HG02763 (cell line): ENCODE results near the gene CCSER1.
"Not testable (repeated sequence)": the region's sequence is repeated elsewhere in the genome, so short reads cannot be mapped to it uniquely, and the experiment has no call there.

Experiments used
- ATAC-seq: cut with Tn5 transposase; IDR thresholded peaks from one replicate; pipeline ENCODE4 v1.9.1; 2021; ENCODE audit warnings: mild to moderate bottlenecking, moderate library complexity; ENCODE audit not compliant: unreplicated experiment

The CCSER1 gene

GRCh38 chr4:90798948-90799347 lies 671.8 kb downstream of the CCSER1 start:
- no peak for ATAC-seq

GRCh38 chr4:90799895-90800294 lies 672.7 kb downstream of the CCSER1 start:
- no peak for ATAC-seq

GRCh38 chr4:90815569-90815968 lies 688.4 kb downstream of the CCSER1 start:
- no peak for ATAC-seq

- no peak for ATAC-seq
Measured at GRCh38 chr4:90816754-90817153, 689.6 kb downstream of the CCSER1 start.

GRCh38 chr4:90824266-90825150 lies 697.3 kb downstream of the CCSER1 start:
- ATAC-seq, result peak; percentile 70

- no peak for ATAC-seq
Measured at GRCh38 chr4:90825849-90826248, 698.7 kb downstream of the CCSER1 start.

- no peak for ATAC-seq
Measured at GRCh38 chr4:90833706-90834105, 706.5 kb downstream of the CCSER1 start.

- no peak for ATAC-seq
Measured at GRCh38 chr4:90837241-90837640, 710.0 kb downstream of the CCSER1 start.

GRCh38 chr4:90838859-90839258 lies 711.7 kb downstream of the CCSER1 start:
- ATAC-seq, result not testable (repeated sequence)

GRCh38 chr4:90840291-90840690 lies 713.1 kb downstream of the CCSER1 start:
- no peak for ATAC-seq

- no peak for ATAC-seq
Measured at GRCh38 chr4:90840828-90841227, 713.6 kb downstream of the CCSER1 start.

- no peak for ATAC-seq
Measured at GRCh38 chr4:90841676-90842075, 714.5 kb downstream of the CCSER1 start.

GRCh38 chr4:90842960-90843359 lies 715.8 kb downstream of the CCSER1 start:
- ATAC-seq, result peak; percentile 98

GRCh38 chr4:90844241-90844640 lies 717.0 kb downstream of the CCSER1 start:
- no peak for ATAC-seq

- ATAC-seq, result no peak
Measured at GRCh38 chr4:90845777-90846176, 718.6 kb downstream of the CCSER1 start.

- no peak for ATAC-seq
Measured at GRCh38 chr4:90852237-90852636, 725.0 kb downstream of the CCSER1 start.

GRCh38 chr4:90855111-90855510 lies 727.9 kb downstream of the CCSER1 start:
- ATAC-seq, result no peak

- ATAC-seq, result no peak
Measured at GRCh38 chr4:90857081-90857820, 730.1 kb downstream of the CCSER1 start.

- ATAC-seq, result no peak
Measured at GRCh38 chr4:90875791-90876190, 748.6 kb downstream of the CCSER1 start.

- ATAC-seq, result no peak
Measured at GRCh38 chr4:90876296-90876695, 749.1 kb downstream of the CCSER1 start.

- ATAC-seq, result no peak
Measured at GRCh38 chr4:90883519-90883918, 756.3 kb downstream of the CCSER1 start.

- no peak for ATAC-seq
Measured at GRCh38 chr4:90888571-90888970, 761.4 kb downstream of the CCSER1 start.
